Measurements from ENCODE around the gene NUDT13. TPM values are rescaled to one million over a fixed set of nuclear protein-coding genes. Genes with fewer than 3 reads are reported as not detected.
"Not testable (repeated sequence)": the region's sequence is repeated elsewhere in the genome, so short reads cannot be mapped to it uniquely, and the experiment has no call there.

The NUDT13 gene
- total RNA-seq, 2 donors from 2014 or later, result 3.3 to 3.8 TPM

DNA sequence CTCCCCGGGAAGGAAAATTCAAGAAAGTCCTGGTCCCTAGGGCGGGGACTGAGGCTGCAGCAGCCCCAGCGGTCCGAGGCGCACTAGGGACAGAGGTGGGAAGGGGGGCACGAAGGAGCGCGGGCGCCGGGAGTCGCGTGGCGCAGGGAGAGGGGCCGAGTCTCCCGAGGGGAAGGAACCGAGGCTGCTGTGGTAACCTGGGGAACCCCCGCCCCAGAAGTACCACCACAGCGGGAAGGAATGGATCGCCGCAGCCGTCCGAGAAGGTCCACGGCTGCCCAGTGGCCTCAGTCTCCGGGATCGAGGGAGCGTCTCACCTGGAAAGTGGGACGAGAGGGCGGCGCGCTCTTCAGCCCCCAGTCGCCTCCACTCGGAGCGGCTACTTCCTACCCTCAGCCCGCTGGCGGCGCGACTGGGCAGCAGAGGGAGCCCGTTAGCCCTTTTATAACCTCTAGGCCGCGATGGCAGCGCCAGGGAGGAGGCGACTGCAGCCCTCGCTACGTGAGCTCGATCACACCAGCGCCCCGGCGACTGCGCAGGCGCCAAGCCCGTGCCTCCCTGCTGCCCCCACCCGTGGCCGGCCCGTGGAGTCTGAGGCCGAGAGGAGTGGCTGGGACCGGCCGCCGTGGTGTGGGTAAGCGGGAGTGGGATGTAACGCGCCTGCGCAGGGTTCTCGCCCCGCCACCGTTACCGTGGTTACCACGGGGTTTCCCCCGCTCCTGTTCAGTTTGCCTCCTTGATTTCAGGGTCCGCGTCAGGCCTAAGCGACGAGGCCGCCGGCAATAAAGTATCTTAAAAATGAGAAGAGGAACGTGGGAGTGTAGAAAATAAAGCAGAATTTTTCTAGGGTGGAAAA lies 13.6 kb upstream of the NUDT13 start, which contains the start of gene P4HA1:
Gene P4HA1 (minus strand): TSS at position 418 of the 856 bp plus-strand sequence. CDS start 21,983 bp downstream, outside the sequence.
- ATAC-seq (peak; percentile 92), DNase-seq (peak; percentile 98)
- intact Hi-C loops (cut with DNase I, micrococcal nuclease), result no loop called here

GRCh38 chr10:73097305-73097670 lies 13.0 kb upstream of the NUDT13 start:
- intact Hi-C loops (cut with DNase I, micrococcal nuclease), result no loop called here
- ATAC-seq (no peak), DNase-seq (no peak)

DNA sequence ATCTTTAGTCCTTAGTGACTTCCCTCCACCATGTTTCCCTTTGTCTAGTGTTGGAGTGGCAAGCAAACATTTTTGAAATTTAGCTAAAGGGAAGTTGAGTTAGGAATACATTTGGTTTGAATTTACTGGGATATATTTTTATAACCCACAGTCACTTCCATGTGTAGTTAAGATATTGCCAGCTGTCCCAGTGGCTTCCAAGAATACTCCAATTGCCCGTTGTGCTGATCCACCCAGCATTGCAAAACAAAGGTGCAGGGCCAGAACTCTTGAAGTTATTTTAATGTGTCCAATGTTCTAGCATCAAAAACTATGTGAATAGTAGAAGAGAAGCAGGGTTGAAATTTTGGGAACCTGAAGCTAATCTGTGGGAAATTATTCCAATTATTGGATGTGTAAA lies 11.1 kb upstream of the NUDT13 start:
- no peak for ATAC-seq
- intact Hi-C loops (cut with DNase I, micrococcal nuclease), result no loop called here
- no peak for DNase-seq

DNA sequence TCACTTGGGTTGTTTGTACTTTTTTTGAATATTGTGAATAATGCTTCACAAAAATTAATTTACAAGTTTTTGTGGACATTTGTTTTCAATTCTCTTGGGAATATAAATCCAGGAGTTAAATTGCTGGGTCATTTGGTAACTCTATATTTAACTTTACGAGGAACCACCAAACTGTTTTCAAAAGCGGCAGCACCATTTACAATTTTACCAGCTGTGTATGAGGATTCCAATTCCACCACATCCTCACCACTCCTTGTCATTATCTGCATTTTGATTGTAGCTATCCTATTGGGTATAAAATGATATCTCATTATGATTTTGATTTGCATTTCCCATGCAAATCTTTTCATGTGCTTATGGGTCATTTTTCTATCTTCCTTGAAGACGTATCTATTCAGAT lies 4.0 kb upstream of the NUDT13 start:
- no peak for DNase-seq
- intact Hi-C loops (cut with DNase I, micrococcal nuclease), result no loop called here
- no peak for ATAC-seq

- DNase-seq; intact Hi-C loops (cut with DNase I, micrococcal nuclease); ATAC-seq: not testable (repeated sequence)
These were observed 1.0 kb upstream of the NUDT13 start for GRCh38 chr10:73109248-73109652.

GRCh38 chr10:73112032-73112431 lies 1.8 kb downstream of the NUDT13 start:
- intact Hi-C loops (cut with DNase I, micrococcal nuclease); DNase-seq; ATAC-seq: not testable (repeated sequence)

- DNase-seq (no peak), ATAC-seq (no peak)
- intact Hi-C loops (cut with DNase I, micrococcal nuclease), result no loop called here
These were observed 3.3 kb downstream of the NUDT13 start for GRCh38 chr10:73113551-73113950.

- intact Hi-C loops (cut with DNase I, micrococcal nuclease), result no loop called here
- ATAC-seq, result no peak
These were observed 5.8 kb downstream of the NUDT13 start for GRCh38 chr10:73116017-73116416.

GRCh38 chr10:73117976-73118743 lies 7.9 kb downstream of the NUDT13 start:
- no peak for ATAC-seq
- DNase-seq, result no peak
- intact Hi-C loops (cut with DNase I, micrococcal nuclease), result no loop called here

More at GRCh38 chr10:73116017-73116416, 5.8 kb downstream of the NUDT13 start:
- no peak for DNase-seq

DNA sequence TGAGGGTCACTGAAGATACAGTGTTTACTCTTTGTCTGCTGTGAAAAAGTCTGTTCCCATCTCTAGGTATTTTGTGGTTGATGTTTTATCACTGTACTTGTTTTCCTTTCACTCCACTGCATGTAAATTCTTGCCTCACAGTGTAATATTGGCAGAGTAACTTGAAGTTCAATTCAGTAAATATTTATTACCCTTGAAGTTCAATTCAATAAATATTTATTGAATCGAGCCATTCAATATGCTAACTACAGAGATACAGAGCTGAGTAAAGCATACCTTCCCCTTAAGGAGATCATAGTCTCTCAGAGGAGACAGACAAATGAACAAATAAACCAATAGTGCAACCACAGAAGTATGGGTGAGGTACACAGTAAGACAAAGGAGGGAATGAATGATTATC lies 9.2 kb downstream of the NUDT13 start:
- ATAC-seq (no peak), DNase-seq (no peak)
- intact Hi-C loops (cut with DNase I, micrococcal nuclease), result no loop called here

GRCh38 chr10:73119952-73120351 lies 9.7 kb downstream of the NUDT13 start:
- intact Hi-C loops (cut with DNase I, micrococcal nuclease), result no loop called here
- DNase-seq, result no peak
- ATAC-seq, result no peak

DNA sequence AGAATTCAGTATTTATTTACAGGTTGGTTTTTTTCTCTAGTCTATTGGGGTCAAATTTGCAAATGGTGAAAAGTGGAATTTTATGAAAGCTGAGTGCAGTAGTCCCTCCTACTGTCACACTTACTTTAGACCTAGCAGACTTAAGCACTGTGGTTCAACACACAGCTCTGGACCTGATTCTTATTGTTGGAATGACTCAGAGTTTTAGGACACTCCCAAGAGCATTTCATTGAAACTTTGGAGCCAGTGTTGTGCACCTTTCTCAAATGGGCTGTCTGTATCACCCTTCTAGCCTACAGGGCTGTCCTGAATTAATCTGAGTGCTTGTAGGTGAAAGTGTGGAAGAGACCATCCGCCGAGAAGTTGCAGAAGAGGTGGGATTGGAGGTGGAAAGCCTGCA lies 16.1 kb downstream of the NUDT13 start:
- no peak for ATAC-seq
- no peak for DNase-seq
- intact Hi-C loops (cut with DNase I, micrococcal nuclease), result no loop called here

GRCh38 chr10:73131301-73131700 lies 21.0 kb downstream of the NUDT13 start:
- no peak for ATAC-seq
- intact Hi-C loops (cut with DNase I, micrococcal nuclease), result no loop called here
- DNase-seq, result no peak

DNA sequence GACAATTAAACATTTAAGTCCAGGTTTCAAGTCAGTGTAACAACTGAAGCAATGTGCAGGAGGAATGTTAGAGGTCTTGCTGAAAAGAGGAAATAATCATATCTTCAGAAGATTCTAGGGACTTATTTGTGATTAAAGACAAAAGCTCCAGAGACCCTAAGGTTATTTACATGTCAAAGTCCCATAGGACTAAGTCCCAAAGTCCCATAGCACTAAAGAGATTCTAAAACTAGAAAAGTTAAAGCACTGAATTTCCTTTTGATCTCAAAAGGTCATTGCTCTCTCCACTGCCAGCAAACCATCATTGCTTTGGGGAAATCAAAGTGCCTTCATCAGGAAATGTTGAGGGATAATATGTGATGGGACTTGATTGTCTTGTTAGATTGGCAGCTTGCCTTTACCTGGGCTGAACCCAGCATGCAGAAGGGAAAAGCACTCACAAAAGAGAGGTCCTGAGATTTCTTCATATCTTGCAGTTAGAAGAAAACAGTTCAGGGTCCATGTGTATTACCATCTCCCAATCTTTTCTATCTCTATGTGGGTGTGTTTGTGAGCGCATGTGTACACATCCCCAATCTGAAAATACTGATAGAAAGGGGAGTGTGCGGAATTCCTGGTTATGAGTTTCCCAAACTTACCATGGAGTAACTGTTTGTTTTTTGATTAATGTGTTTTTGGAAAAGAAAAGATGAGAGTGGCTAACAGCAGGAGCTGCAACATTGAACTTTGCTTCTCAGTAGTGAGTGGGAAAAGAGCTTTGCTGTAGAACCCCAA lies 21.8 kb downstream of the NUDT13 start:
- intact Hi-C loops (cut with DNase I, micrococcal nuclease), result no loop called here
- DNase-seq, result no peak
- ATAC-seq, result no peak

GRCh38 chr10:73134727-73135126 lies 24.5 kb downstream of the NUDT13 start:
- ATAC-seq (peak; percentile 91), DNase-seq (no peak)
- intact Hi-C loops (cut with DNase I, micrococcal nuclease), result no loop called here

- ATAC-seq (peak; percentile 52), DNase-seq (no peak)
- intact Hi-C loops (cut with DNase I, micrococcal nuclease), result no loop called here
These were observed 26.4 kb downstream of the NUDT13 start for GRCh38 chr10:73136627-73137026.

DNA sequence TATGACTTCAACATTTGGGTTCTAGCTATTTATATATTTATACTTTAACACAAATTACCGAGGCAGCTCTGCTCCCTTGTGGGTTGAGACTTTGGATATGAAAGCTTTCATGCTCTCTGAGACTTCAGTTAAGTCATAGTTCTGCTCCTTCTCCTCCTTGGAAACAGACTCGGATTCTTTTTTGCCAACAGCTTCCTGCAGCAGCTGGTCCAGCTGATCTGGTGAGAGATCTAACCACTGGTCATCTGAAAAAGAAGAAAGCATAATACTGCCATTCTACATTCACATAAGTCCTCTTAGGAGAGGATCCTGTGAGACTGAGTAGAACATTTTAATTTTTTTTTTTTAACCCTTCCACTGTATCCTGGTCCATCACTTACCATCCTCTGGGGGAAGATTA lies 29.0 kb downstream of the NUDT13 start:
- DNase-seq (no peak), ATAC-seq (no peak)
- intact Hi-C loops (cut with DNase I, micrococcal nuclease), result no loop called here

GRCh38 chr10:73141603-73142002 lies 31.3 kb downstream of the NUDT13 start:
- intact Hi-C loops (cut with DNase I, micrococcal nuclease), result no loop called here
- DNase-seq (no peak), ATAC-seq (no peak)
